Fibroblast of the conjunctiva (primary cell): ENCODE data around the gene PLGLB1.
A peak's percentile ranks its signal among the peaks of the same experiment; 100 is the strongest.
"Not testable (repeated sequence)": the region's sequence is repeated elsewhere in the genome, so short reads cannot be mapped to it uniquely, and the experiment has no call there.

Source experiments
- DNase-seq: peaks from one replicate; pipeline ENCODE4 v3.0.0-alpha.2; 2010; ENCODE audit warnings: low read depth

The PLGLB1 gene

GRCh38 chr2:87021744-87022143 is at the start of gene PLGLB1:
TSS of gene PLGLB1 (minus strand) at chr2:87021844. CDS start at chr2:87021783, 61 bp downstream.
- not testable (repeated sequence) for DNase-seq

DNA sequence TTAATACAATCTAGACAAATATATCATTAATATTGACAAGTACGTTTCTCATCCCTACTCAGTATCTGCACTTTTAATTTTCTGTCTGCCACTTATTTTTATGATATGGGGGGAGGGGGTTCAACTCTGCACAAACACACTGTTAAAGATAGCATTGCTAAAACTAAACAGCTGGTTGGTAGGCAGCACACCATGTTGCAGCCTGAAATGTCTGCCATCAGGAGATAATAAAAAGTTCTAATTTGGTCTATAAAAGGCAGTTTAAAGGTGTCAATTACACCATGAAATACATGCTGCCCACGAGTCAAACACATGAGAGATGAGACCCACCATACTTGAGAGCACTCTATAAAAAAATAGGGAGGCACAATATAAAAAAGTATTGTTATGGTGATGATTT is 42.7 kb upstream of the PLGLB1 start:
- DNase-seq, result not testable (repeated sequence)

- peak; percentile 5 for DNase-seq
Measured at GRCh38 chr2:87063431-87063830, 41.8 kb upstream of the PLGLB1 start.

DNA sequence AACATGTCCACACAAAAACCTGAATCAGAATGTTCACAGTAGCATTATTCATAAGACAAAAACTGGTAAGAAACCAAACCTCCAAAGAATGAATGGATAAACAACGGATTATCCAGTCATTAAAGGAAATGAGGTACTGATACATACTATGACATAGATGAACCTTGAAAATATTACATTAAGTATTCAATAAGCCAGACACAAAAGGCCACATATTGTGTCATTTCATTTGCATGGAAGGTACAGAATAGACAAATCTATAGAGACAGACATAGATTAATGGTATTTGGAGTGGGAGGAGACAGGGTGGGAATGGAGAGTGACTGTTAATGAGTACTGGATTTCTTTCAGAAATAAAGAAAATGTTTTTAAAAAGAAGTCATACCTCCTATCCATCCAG is 39.9 kb upstream of the PLGLB1 start:
- not testable (repeated sequence) for DNase-seq

DNA sequence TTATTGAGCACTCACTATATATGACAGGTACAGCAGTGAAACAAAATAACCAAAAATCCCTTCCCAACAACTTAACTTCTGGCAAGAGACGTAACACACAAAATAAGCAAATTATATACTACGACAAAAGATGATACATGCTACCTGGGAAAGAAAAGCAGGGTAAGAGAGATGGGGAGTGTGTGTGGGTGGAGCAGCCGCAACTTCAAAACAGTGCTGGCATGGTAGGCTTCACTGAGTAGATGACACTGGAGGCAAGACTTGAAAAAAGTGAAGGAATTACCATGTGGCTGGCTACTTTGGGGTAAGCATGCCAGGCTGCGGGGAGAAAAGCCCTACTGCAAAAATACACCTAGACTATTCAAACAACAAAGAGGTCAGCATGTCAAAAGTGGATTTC is 36.0 kb upstream of the PLGLB1 start:
- DNase-seq, result not testable (repeated sequence)

- DNase-seq, result not testable (repeated sequence)
Measured at GRCh38 chr2:87056843-87057242, 35.2 kb upstream of the PLGLB1 start.

- not testable (repeated sequence) for DNase-seq
Measured at GRCh38 chr2:87056435-87056834, 34.8 kb upstream of the PLGLB1 start.

- DNase-seq, result not testable (repeated sequence)
Measured at GRCh38 chr2:87054375-87054774, 32.7 kb upstream of the PLGLB1 start.

- DNase-seq, result not testable (repeated sequence)
Measured at GRCh38 chr2:87041321-87041978, 19.8 kb upstream of the PLGLB1 start.

GRCh38 chr2:87028607-87029006 is 7.0 kb upstream of the PLGLB1 start:
- DNase-seq, result not testable (repeated sequence)

DNA sequence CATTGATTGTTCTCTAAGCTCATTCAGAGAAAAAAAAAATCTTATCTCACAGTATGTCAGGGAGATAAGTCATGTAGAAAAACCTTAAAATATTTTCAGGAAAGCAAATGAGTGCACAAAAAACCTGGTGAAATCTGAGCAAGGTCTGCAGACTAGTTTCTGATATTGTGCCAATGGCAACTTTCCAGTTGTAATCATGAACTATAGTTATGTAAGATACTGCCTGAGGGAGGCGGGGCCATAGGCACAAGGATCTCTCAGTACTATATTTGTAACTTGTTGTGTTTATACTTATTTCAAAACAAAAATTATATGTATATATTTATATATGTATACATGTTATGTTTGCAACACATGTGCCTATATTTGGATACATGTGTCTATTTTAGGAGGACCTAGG is 5.2 kb upstream of the PLGLB1 start:
- not testable (repeated sequence) for DNase-seq

DNA sequence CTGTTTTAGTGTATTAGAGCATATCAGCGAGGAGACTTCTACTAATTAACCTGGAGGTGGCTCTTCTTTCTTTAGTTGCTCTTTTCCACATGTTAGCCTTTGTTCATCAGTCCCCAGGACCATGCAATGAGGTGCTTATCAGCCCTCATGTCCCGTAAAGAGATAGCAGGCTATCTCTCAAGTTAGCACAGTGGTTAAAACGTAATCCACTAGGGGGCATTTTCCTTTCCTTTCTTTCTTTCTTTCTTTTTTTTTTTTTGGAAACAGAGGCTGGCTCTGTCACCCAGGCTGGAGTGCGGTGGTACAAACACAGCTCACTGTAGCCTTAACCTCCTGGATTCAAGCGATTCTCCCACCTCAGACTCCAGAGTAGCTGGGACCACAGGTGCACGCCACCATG is 4.3 kb upstream of the PLGLB1 start:
- DNase-seq, result not testable (repeated sequence)

GRCh38 chr2:87023988-87024615 is 2.5 kb upstream of the PLGLB1 start:
- DNase-seq, result not testable (repeated sequence)

GRCh38 chr2:87021043-87021442 is 601 bp downstream of the PLGLB1 start:
- DNase-seq, result not testable (repeated sequence)

DNA sequence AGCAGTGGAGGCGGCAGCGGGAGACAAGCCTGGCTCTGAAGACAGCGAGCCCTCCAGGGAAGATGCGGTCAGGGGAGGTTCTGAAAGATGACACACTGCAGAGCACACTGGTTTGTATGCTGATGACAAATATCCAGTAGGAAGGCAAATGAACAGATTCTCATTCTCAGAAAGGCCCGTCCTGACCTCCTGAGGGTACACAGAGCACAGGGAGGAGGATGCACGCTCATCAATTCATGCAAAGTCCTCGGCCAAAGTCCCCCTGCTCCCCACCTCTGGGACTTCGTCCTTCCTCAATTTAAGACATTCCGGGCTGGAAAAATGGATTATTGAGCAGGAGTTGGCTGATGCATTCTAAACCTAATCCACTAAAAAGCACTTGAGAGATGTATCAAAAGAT is 2.6 kb downstream of the PLGLB1 start:
- DNase-seq, result not testable (repeated sequence)

DNA sequence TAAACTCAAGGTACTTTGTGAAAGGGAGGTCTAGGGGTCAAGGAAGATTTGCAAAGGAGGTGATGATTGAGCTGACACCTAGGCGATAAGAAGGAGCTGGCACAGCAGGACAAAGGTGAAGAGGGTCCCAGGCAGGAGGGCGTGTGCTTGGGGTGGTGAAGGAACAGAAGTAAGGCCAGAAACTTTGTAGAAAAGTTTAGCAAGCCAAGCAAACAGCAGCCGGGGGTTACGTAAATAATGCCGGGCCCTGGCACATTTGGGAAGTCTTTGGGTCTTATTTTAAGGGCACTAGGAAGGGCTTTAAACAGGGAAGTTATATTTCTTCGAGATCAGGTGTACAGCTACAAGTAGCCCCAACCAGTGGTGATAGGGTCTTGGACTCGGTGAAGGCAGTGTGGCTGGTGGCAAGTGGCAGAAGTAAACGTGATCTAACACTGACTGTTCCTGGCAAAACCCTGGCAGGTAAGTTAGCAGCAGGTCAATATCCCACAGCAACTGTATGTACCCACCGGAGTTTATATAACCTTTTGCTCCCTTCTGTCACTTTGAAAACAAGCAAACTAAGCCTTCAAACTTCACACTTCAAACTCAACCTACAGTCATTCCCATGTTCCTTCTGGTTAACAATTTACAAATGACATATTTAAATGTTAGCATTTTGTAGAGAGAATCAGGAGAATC is 7.0 kb downstream of the PLGLB1 start:
- DNase-seq, result not testable (repeated sequence)

- DNase-seq, result not testable (repeated sequence)
Measured at GRCh38 chr2:87004398-87004797, 17.2 kb downstream of the PLGLB1 start.
